HCT116 (cell line): ENCODE results near the gene OR11A1.

Source experiments
- ELF1 ChIP-seq: IDR thresholded peaks from 2 replicates; pipeline ENCODE4 v1.6.1; 2012; ENCODE audit warnings: low read depth, borderline replicate concordance
- POLR2A ChIP-seq: IDR thresholded peaks from 2 replicates; pipeline ENCODE4 v1.7.0; 2011; ENCODE audit warnings: borderline replicate concordance; ENCODE audit not compliant: insufficient read depth, insufficient read length; ENCODE audit errors: extremely low read depth
- SRF ChIP-seq: IDR thresholded peaks from 2 replicates; pipeline ENCODE4 v1.6.1; 2012; ENCODE audit warnings: low read depth
- TCF7L2 ChIP-seq: IDR thresholded peaks from 2 replicates; pipeline ENCODE4 v1.7.0; 2011; ENCODE audit warnings: borderline replicate concordance, inconsistent platforms; ENCODE audit not compliant: insufficient read depth, insufficient read length; ENCODE audit errors: extremely low read depth
- TF ChIP-seq, protein P1 (sequence below), 3 experiments: fragments of 200-600 bp in 1 of 3; sonication (generic) in 1 of 3; IDR thresholded peaks in 2 of 3; conservative IDR thresholded peaks in 1 of 3; 2 replicates each; pipeline ENCODE4 v1.5.1; 2012 to 2017; ENCODE audit warnings: low read depth in 2 of 3, low read length in 2 of 3, antibody characterized with exemption in 1 of 3, borderline replicate concordance in 1 of 3, control low read depth in 1 of 3, mild to moderate bottlenecking in 1 of 3, mixed read lengths in 1 of 3, mixed run types in 1 of 3, moderate library complexity in 1 of 3; ENCODE audit not compliant: insufficient read depth in 1 of 3
- TF ChIP-seq, protein P2 (sequence below): IDR thresholded peaks from 2 replicates; pipeline ENCODE4 v1.6.1; 2012
- TF ChIP-seq, protein P3 (sequence below): IDR thresholded peaks from 2 replicates; pipeline ENCODE4 v1.6.1; 2012

DNA sequence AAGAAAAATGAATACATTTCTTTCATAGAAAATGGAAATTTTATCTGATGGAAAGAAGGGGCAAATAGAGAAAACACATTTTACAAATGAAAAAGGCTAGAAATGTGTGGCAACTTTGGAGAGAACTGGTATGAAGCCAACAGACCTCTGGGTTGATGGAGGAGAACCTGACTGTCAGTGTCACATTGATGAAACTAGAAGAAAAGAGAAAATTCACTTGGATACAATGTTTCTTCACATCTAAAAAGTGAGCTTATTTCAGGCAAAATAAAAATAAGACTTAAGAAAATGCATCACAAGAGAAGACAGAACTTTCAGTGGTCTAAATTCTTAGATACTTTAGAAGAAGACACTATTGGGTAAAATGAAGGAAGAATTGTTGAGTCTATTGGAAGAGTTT is 61.5 kb downstream of the OR11A1 start, which contains the start of gene OR12D2:
- TF ChIP-seq TCF7L2 = no peak
- TF ChIP-seq POLR2A = no peak
- TF ChIP-seq, protein P1, sequence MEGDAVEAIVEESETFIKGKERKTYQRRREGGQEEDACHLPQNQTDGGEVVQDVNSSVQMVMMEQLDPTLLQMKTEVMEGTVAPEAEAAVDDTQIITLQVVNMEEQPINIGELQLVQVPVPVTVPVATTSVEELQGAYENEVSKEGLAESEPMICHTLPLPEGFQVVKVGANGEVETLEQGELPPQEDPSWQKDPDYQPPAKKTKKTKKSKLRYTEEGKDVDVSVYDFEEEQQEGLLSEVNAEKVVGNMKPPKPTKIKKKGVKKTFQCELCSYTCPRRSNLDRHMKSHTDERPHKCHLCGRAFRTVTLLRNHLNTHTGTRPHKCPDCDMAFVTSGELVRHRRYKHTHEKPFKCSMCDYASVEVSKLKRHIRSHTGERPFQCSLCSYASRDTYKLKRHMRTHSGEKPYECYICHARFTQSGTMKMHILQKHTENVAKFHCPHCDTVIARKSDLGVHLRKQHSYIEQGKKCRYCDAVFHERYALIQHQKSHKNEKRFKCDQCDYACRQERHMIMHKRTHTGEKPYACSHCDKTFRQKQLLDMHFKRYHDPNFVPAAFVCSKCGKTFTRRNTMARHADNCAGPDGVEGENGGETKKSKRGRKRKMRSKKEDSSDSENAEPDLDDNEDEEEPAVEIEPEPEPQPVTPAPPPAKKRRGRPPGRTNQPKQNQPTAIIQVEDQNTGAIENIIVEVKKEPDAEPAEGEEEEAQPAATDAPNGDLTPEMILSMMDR (IDR thresholded peaks at IDR 0.05 in 2 of 3, conservative IDR thresholded peaks at IDR 0.05 in 1 of 3; ENCODE audit: borderline replicate concordance in 1 of 3, insufficient read depth in 1 of 3, low read depth in 2 of 3, low read length in 2 of 3) = no peak
- no peak for TF ChIP-seq SRF
- TF ChIP-seq ELF1 = no peak
- TF ChIP-seq, protein P2, sequence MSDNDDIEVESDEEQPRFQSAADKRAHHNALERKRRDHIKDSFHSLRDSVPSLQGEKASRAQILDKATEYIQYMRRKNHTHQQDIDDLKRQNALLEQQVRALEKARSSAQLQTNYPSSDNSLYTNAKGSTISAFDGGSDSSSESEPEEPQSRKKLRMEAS = no peak
- TF ChIP-seq, protein P3, sequence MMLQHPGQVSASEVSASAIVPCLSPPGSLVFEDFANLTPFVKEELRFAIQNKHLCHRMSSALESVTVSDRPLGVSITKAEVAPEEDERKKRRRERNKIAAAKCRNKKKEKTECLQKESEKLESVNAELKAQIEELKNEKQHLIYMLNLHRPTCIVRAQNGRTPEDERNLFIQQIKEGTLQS = no peak
